CD4-positive, alpha-beta T cell treated with Interleukin-15 for 1 hour (primary cell): ENCODE data around the gene CPNE6.
"Not testable (repeated sequence)": the region's sequence is repeated elsewhere in the genome, so short reads cannot be mapped to it uniquely, and the experiment has no call there.

Experiments used
- DNase-seq: peaks from one replicate; pipeline ENCODE4 v3.0.0-alpha.2; 2020

CPNE6 gene

DNA sequence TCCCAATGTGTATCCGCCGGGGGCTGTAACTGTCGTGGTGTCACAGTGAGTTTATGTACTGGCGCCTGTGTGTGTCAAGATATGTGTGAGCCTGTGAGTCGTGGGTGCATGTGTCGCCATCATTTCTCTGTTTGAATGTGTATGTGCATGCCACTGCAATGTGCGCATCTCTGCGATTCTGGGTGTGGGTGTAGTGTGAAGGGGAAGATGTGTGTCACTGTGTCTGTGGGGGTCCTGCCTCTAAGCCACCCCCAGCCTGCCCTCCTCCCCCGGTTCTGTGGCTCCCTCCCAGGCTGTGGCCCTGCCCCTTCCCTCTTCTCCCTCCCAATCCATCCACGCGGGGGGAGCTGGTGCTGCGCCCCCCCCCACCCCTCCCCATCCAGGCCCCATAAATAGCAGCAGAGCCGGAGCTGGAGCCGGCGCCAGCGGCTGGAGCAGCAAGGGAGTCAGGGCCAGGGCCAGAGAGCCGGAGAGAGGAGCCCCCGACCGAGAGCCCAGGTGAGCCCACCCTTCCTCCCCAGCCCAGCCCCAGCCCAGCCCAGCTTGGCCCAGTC, at the start of gene CPNE6:
CPNE6 (plus strand) TSS at position 419 of the 554 bp plus-strand sequence. CDS start 1,375 bp downstream, outside the sequence.
- no peak for DNase-seq

DNA sequence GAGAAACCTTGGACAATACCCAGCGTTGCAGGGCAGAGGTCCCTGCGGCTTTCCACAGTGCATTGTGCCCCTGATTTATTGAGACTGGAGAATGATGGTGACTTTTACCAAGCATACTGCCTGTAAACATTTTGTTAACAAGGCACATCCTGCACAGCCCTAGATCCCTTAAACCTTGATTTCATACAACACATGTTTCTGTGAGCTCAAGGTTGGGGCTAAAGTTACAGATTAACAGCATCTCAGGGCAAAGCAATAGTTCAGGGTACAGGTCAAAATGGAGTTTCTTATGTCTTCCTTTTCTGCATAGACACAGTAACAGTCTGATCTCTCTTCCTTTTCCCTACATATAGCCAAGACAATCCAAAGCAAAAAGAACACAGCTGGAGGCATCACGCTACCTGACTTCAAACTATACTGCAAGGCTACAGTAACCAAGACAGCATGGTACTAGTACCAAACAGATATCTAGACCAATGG, 46.4 kb upstream of the CPNE6 start:
- DNase-seq, result not testable (repeated sequence)

DNA sequence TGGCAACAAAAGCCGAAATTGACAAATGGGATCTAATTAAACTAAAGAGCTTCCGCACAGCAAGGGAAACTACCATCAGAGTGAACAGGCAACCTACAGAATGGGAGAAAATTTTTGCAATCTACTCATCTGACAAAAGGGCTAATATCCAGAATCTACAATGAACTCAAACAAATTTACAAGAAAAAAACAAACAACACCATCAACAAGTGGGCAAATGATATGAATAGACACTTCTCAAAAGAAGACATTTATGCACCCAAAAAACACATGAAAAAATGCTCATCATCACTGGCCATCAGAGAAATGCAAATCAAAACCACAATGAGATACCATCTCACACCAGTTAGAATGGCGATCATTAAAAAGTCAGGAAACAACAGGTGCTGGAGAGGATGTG, 41.7 kb upstream of the CPNE6 start:
- not testable (repeated sequence) for DNase-seq

DNA sequence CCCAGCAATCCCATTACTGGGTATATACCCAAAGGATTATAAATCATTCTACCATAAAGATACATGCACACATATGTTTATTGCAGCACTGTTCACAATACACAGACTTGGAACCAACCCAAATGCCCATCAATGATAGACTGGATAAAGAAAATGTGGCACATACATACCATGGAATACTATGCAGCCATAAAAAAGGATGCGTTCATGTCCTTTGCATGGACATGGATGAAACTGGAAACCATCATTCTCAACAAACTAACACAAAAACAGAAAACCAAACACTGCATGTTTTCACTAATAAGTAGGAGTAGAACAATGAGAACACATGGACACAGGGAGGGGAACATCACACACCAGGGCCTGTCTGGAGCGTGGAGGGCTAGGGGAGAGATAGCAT, 40.0 kb upstream of the CPNE6 start:
- DNase-seq, result not testable (repeated sequence)

GRCh38 chr14:24032727-24033418, 38.5 kb upstream of the CPNE6 start:
- DNase-seq, result peak; percentile 45

GRCh38 chr14:24035769-24036168, 35.6 kb upstream of the CPNE6 start:
- not testable (repeated sequence) for DNase-seq

DNA sequence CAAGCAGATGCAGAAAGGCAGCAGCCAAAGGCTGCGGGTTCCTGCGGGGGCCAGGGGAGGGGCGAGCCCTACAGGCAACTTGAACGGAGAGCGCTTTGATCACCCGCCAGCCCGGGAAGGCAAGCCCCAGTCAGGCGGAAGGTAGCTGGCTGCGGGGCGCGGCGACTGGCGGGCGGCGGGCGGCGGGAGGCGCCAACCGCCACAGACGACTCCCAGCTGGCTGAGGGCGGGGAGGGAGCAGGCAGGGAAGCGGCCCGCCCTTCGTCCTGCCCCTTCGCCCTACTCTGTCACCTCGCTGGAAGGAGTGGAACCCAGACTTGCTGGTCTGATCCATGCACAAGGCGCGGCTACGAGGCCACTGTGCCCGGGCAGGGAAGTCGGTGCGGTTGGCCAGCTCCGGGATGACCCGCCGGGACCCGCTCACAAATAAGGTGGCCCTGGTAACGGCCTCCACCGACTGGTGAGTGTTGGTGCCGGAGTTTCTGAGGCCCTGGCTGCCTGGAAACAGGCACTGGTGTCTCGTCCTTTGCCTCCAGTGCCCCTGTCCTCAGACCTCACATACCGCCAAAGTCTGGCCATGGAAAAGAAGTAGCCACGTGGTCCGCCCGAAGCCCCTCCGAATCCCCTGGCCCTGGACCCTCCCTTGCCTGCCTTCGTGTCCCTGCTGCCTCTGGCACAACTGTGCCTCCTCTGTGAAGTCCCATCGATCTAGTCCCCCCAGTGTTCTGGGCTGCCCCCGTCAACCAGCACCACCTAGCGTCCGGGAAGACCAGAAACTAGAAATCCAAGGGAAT, 35.0 kb upstream of the CPNE6 start:
- DNase-seq, result peak; percentile 65

- not testable (repeated sequence) for DNase-seq
These were observed 34.3 kb upstream of the CPNE6 start for GRCh38 chr14:24036963-24037657.

GRCh38 chr14:24037658-24038037, 33.7 kb upstream of the CPNE6 start:
- no peak for DNase-seq

- no peak for DNase-seq
These were observed 32.7 kb upstream of the CPNE6 start for GRCh38 chr14:24038686-24039085.

DNA sequence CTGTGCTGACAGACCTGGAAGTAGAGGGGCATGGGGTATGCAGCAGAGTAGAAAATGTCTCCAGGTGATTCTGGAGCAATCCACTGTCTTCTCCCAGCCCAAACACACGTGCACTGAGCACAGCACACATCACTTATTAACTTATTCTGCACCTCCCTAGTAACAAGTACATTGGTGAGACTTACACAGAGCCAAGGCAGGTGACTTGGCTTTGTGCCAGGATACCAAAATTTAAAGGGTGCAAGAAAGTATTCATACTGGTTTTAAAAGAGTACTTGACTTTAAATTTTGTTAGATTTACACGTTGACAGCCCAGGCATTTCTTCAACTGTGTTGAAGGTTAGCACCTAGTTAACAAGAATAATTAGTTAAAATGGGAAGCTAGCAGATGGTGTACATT, 30.7 kb upstream of the CPNE6 start:
- DNase-seq, result no peak

DNA sequence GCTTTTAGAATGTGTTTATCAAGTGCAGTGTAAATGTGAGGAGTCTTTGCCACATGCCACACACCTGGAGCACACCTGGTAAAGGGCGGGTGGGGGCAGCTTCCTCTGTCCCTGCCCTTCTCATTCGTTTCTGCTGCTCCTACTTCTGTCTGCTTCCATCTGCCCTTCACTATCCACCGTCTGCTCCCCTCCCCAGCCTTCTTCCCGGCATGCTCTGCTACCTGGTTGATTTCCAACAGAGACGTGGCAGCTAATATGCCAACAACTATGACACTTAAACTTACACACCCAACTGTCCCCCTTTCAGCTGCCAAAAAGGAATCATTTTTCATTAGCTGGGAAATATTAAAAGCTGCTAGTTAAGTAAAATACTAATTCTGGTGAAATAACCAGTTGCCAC, 28.6 kb upstream of the CPNE6 start:
- no peak for DNase-seq

DNA sequence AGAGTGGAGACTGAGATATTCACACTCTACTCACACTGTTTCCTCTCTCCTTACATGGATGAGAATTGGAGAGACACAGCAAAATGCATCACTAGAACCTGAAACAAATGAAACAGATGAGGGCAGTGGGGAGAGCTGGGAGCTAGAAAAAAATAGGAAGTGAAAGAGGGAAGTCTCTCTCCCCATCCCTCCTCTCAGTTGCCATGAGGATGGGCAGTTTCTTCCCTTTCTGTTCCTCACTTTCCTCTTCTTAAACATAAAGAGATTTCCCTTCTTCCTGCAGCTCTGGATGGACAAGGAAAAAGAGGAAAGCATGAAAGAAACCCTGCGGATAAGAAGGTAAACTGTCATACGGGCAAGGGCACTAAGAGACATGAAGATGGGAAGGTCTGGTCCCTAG, 22.4 kb upstream of the CPNE6 start:
- DNase-seq, result not testable (repeated sequence)

- not testable (repeated sequence) for DNase-seq
These were observed 20.6 kb upstream of the CPNE6 start for GRCh38 chr14:24050753-24051152.

GRCh38 chr14:24051176-24051788, 20.1 kb upstream of the CPNE6 start:
- no peak for DNase-seq

DNA sequence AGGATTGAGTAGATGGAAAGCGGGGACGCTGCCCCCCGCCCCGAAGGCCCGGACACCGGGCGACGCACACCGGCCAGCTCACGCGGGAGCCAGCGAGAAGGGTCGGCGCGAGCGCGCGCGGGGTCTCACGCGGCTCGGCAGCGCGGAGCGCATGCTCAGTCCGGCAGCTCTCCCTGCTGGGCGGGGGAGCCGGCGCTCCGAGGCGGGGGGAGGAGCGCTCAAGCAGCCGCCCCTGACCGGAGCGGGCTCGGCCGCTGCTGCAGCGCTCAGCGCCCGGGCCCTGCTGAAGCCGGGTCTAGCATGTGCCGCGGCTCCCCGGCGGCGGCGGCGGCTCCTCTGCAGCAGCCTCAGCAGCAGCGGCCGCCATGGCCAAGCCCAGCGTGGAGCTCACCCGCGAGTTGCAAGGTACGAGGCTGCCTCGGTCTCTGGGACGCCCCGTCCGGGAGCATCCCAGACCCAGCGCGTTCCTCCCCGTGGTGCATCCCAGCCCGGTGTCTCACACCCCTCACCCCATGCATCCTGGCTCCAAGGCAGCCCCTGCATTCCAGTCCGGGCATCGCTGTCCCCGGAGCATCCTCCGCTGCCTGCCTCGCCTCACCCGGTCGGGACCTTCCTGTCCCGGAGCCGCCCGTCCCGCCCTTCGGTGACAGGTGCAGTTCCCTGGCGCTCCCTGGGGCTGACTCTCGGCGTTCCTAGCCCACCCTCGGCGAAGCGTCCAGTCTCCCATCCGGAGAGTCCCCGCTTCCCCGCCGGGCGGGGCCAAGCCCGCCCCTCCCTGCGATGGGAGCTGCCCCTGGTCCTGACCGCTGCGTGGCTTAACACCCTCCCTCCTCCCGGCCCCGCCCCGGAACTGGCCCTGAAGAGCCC, 19.3 kb upstream of the CPNE6 start, which contains the start of gene CARMIL3:
CARMIL3 (plus strand) TSS at position 221 of the 867 bp plus-strand sequence; CDS start at position 366, 145 bp downstream.
- peak; percentile 51 for DNase-seq

- no peak for DNase-seq
These were observed 18.5 kb upstream of the CPNE6 start for GRCh38 chr14:24052656-24053547.

DNA sequence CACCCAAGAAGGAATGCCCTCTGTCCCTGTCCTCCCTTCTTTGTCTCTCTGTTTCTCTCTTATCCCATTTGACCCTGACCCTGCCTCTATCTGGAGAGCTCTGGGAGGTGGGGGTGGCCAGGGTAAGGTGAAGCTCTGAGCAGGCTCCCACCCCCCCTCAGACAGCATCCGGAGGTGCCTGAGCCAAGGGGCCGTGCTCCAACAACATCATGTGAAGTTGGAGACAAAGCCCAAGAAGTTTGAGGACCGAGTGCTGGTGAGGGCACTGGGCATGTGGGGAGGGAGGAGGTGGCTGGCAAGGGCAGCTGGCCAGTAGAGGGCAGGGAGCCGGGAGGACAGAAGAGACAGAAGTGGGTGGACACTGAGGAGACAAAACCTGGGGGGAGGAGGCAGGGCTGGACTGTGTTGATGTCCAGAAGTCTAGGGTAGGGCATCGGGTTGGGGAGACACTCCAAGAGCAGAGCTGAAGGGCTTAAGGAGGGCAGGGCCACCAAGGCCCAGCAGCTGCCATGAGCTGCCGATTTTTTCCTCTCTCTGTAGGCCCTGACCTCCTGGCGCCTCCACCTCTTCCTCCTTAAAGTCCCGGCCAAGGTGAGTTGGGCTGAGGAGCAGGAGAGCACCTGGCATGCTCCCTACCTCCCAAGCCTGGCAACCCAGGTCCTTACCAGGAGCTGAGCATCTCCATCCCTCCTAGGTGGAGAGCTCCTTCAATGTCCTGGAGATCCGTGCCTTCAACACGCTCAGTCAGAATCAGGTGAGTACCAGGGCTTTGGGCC, 17.6 kb upstream of the CPNE6 start:
- DNase-seq, result no peak

DNA sequence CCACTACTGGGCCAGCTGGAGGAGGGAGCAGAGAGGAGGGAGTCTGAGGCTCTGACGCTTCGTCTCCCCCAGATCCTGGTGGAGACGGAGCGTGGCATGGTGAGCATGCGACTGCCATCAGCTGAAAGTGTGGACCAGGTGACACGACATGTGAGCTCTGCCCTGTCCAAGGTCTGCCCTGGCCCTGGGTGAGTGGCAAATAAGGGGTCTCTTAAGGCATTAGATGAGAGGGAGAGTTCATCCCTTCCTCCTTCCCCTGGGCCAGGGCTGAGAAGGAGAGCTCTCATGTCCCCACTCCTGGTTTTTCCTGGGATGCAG, 17.1 kb upstream of the CPNE6 start:
- no peak for DNase-seq

DNA sequence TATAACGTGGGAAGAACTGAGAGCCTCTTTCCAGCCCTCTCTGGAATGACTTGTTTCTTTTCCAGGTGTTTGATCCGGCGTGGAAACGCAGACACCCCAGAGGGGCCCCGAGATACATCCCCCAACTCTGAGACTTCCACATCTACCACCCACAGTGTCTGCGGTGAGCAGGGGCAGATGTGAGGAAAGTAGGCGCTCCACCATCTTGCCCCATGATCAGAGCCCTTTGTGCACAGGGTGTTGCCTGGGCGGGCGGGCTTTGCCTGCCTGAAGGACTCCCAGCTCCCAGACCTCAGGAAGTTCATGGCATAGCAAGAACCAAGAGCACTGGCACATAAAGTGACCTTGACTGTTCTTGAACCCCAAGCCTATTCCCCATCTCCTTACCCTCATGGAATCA, 16.7 kb upstream of the CPNE6 start:
- DNase-seq, result no peak
